B cell (primary cell): ENCODE data around the gene IRF7. TPM values are rescaled to one million over a fixed set of nuclear protein-coding genes. Genes with fewer than 3 reads are reported as not detected.

Source experiments
- ATAC-seq: fragments of 200-7000 bp; cut with Tn5 transposase; one replicate; pipeline ENCODE4 v1.10.0; 2021; ENCODE audit warnings: low read depth, mild to moderate bottlenecking, moderate number of reproducible peaks, moderate library complexity
- CTCF ChIA-PET: fragments of 350-600 bp; sonication (Branson Sonifier 250); formaldehyde crosslinking; loops from one replicate; lab custom pipeline; 2021; ENCODE audit warnings: antibody characterized with exemption, inconsistent platforms; lab: Charles Lee
- POLR2A ChIA-PET: fragments of 350-600 bp; sonication (Branson Sonifier 250); formaldehyde crosslinking; loops from one replicate; lab custom pipeline; 2021; ENCODE audit warnings: antibody characterized with exemption; lab: Charles Lee
- DNase-seq: peaks from one replicate; pipeline ENCODE4 v3.0.0; 2013
- H2AFZ ChIP-seq: 2 replicates; pipeline ENCODE4 v1.6.1; 2012; ENCODE audit warnings: mild to moderate bottlenecking, low read depth, low read length; ENCODE audit not compliant: insufficient read depth, poor library complexity, severe bottlenecking
- H3K27ac ChIP-seq, 2 donors: 1 replicate in 1 of 2; 2 replicates in 1 of 2; pipeline ENCODE4 v1.5.1; 2012 to 2013; ENCODE audit warnings: low read length in 2 of 2, mild to moderate bottlenecking in 2 of 2, moderate library complexity in 1 of 2
- H3K27me3 ChIP-seq, 4 experiments: fragments of 200-600 bp in 1 of 4; sonication (generic) in 1 of 4; replicated peaks in 1 of 4; 1 replicate in 2 of 4; 2 replicates in 2 of 4; pipeline versions ENCODE4 v1.6.1 to v1.7.0; 2013 to 2016; ENCODE audit warnings: low read length in 3 of 4, mild to moderate bottlenecking in 2 of 4, mixed read lengths in 1 of 4, moderate library complexity in 1 of 4; ENCODE audit not compliant: insufficient read depth in 4 of 4, control insufficient read depth in 3 of 4; ENCODE audit errors: control extremely low read depth in 1 of 4
- H3K36me3 ChIP-seq, 2 experiments: replicated peaks in 1 of 2; 1 replicate in 1 of 2; 2 replicates in 1 of 2; pipeline versions ENCODE4 v1.6.1 to v1.7.1; 2013; ENCODE audit warnings: low read length in 1 of 2; ENCODE audit not compliant: insufficient read depth in 2 of 2, control insufficient read depth in 1 of 2; ENCODE audit errors: control extremely low read depth in 1 of 2, extremely low read depth in 1 of 2
- H3K4me1 ChIP-seq, 2 donors: fragments of 200-600 bp in 1 of 2; sonication (generic) in 1 of 2; 1 replicate in 1 of 2; 2 replicates in 1 of 2; pipeline versions ENCODE4 v1.5.1 to v1.6.1; 2013 to 2017; ENCODE audit warnings: low read length in 2 of 2; ENCODE audit not compliant: control insufficient read depth in 2 of 2, insufficient read depth in 2 of 2
- H3K4me2 ChIP-seq: replicated peaks from 2 replicates; pipeline ENCODE3; 2012; ENCODE audit warnings: mild to moderate bottlenecking, low read depth, low read length; ENCODE audit not compliant: poor library complexity, severe bottlenecking
- H3K4me3 ChIP-seq, 5 experiments: fragments of 200-600 bp in 1 of 5; sonication (generic) in 1 of 5; 1 replicate in 3 of 5; 2 replicates in 2 of 5; pipeline versions ENCODE4 v1.5.1 to v1.7.0; 2011 to 2016; ENCODE audit warnings: low read length in 4 of 5, mild to moderate bottlenecking in 4 of 5, low read depth in 2 of 5, control low read depth in 1 of 5, moderate library complexity in 1 of 5; ENCODE audit not compliant: insufficient read depth in 1 of 5; ENCODE audit errors: control extremely low read depth in 1 of 5, extremely low read depth in 1 of 5
- H3K79me2 ChIP-seq: fragments of 200-600 bp; sonication (generic); one replicate; pipeline ENCODE4 v1.6.0; 2016; ENCODE audit warnings: low read length; ENCODE audit not compliant: control insufficient read depth, insufficient read depth
- H3K9ac ChIP-seq: fragments of 200-600 bp; sonication (generic); 2 replicates; pipeline ENCODE4 v1.6.1; 2017; ENCODE audit warnings: mild to moderate bottlenecking, low read length, moderate library complexity
- H3K9me3 ChIP-seq, 3 donors: one replicate each; pipeline versions ENCODE4 v1.6.1 to v1.7.1; 2013; ENCODE audit warnings: low read length in 2 of 3; ENCODE audit not compliant: control insufficient read depth in 2 of 3, insufficient read depth in 1 of 3; ENCODE audit errors: control extremely low read depth in 1 of 3
- H4K20me1 ChIP-seq: 2 replicates; pipeline ENCODE4 v1.6.0; 2012; ENCODE audit warnings: mild to moderate bottlenecking, low read length; ENCODE audit not compliant: insufficient read depth, control insufficient read depth, poor library complexity, severe bottlenecking
- H3K27ac Mint-ChIP-seq: one replicate; pipeline ENCODE4 v1.8.0; 2021; ENCODE audit warnings: mixed read lengths
- H3K27me3 Mint-ChIP-seq: one replicate; pipeline ENCODE4 v1.8.0; 2021; ENCODE audit warnings: mixed read lengths
- H3K4me1 Mint-ChIP-seq: one replicate; pipeline ENCODE4 v1.8.0; 2021; ENCODE audit warnings: mixed read lengths
- H3K4me3 Mint-ChIP-seq: one replicate; pipeline ENCODE4 v1.8.0; 2021; ENCODE audit warnings: mixed read lengths
- H3K9me3 Mint-ChIP-seq: one replicate; pipeline ENCODE4 v1.8.0; 2022; ENCODE audit warnings: mixed read lengths; ENCODE audit not compliant: insufficient read depth
- CTCF ChIP-seq: fragments of 200-600 bp; IDR thresholded peaks from one replicate; pipeline ENCODE4 v1.8.0; 2022; ENCODE audit warnings: antibody characterized with exemption, mild to moderate bottlenecking
- EZH2 ChIP-seq: IDR thresholded peaks from 2 replicates; pipeline ENCODE4 v1.6.1; 2012; ENCODE audit warnings: borderline replicate concordance, low read depth, mild to moderate bottlenecking, moderate library complexity, low read length; ENCODE audit not compliant: insufficient read depth, poor library complexity, severe bottlenecking
- WGBS: methylation state at CpG from one replicate; pipeline ENCODE4 v1.1.5; 2013; ENCODE audit warnings: missing lambda C conversion rate; ENCODE audit not compliant: insufficient coverage; 5-methylcytosine and 5-hydroxymethylcytosine counted together
- intact Hi-C: fragments of 100-400 bp; cut with micrococcal nuclease; formaldehyde crosslinking; loops from one replicate; pipeline ENCODE4 v1.10.0; 2022
- polyA plus RNA-seq: library from polyadenylated mRNA; depleted of rRNA; stranded (reverse); fragments of >200 nt; gene quantifications from 2 replicates; pipeline ENCODE4 v1.2.3, GENCODE V29; 2012
- total RNA-seq, 2 donors: library from RNA; stranded (reverse); fragments of 120-200 nt in 1 of 2; gene quantifications; 1 replicate in 1 of 2; 2 replicates in 1 of 2; pipeline versions ENCODE4 v1.2.3 to v1.2.4, GENCODE V29; 2013 to 2022

The IRF7 gene
- total and polyA plus RNA-seq, 2 donors (not counting 1 experiment from before 2014, with no cell fraction given) = 136 to 184 TPM

GRCh38 chr11:628056-628455, 12.3 kb upstream of the IRF7 start:
- ATAC-seq (no peak), DNase-seq (no peak)
- Mint-ChIP-seq H3K9me3 (no peaks in the 10 kb centered on the region), H3K4me3 (peak overlapping the region; percentile 40), H3K27me3 (peaks cover 26% of the 10 kb centered on the region), H3K4me1 (peaks cover 21% of the 10 kb centered on the region), H3K27ac (no peak overlapping the region)
- Histone ChIP-seq H2AFZ (no peak overlapping the region), H3K27ac (no peak overlapping the region), H3K9ac (no peak overlapping the region), H3K4me2 (peak overlapping the region; percentile 21), H3K4me3 (no peak overlapping the region), H3K27me3 (peaks cover 0 to 34% (median 11%) of the 10 kb centered on the region in 4 experiments), H4K20me1 (no peaks in the 10 kb centered on the region), H3K36me3 (no peaks in the 10 kb centered on the region), H3K79me2 (no peaks in the 10 kb centered on the region), H3K9me3 (peaks cover 0 to 8% (median 0%) of the 10 kb centered on the region in 3 donors), H3K4me1 (peaks cover 21 to 26% of the 10 kb centered on the region in 2 donors)
- ChIA-PET CTCF (no interaction called here), POLR2A (interaction anchor here (0.6 kb wide), 1 partner anchor 11 kb away, joined by 3 read pairs; no protein-coding TSS in a partner anchor)
- 92% methylated on average over 23 of the region's 31 CpGs for WGBS
- intact Hi-C loops = no loop called here
- TF ChIP-seq CTCF (no peak), EZH2 (no peak)

- Mint-ChIP-seq H3K27ac (no peak overlapping the region), H3K4me1 (peaks cover 21% of the 10 kb centered on the region), H3K9me3 (no peaks in the 10 kb centered on the region), H3K27me3 (peaks cover 26% of the 10 kb centered on the region), H3K4me3 (no peak overlapping the region)
- H3K79me2 ChIP-seq = no peaks in the 10 kb centered on the region
- 22% methylated on average over 15 of the region's 28 CpGs for WGBS
- no peak overlapping the region for H3K4me3 ChIP-seq
- H2AFZ ChIP-seq = no peak overlapping the region
- no peaks in the 10 kb centered on the region for H4K20me1 ChIP-seq
- no peaks in the 10 kb centered on the region for H3K36me3 ChIP-seq
- H3K27ac ChIP-seq = no peak overlapping the region
- DNase-seq (no peak), ATAC-seq (no peak)
- POLR2A ChIA-PET = no interaction called here
- H3K4me2 ChIP-seq = no peak overlapping the region
- H3K9ac ChIP-seq = no peak overlapping the region
- peaks cover 0 to 34% (median 11%) of the 10 kb centered on the region in 4 experiments for H3K27me3 ChIP-seq
- H3K4me1 ChIP-seq = peaks cover 21 to 26% of the 10 kb centered on the region in 2 donors
- no peak for TF ChIP-seq EZH2
- no peak for TF ChIP-seq CTCF
- CTCF ChIA-PET = interaction anchor here (0.8 kb wide), 1 partner anchor 71 kb away, joined by 5 read pairs; no protein-coding TSS in a partner anchor
- intact Hi-C loops = no loop called here
- H3K9me3 ChIP-seq = peaks cover 0 to 8% (median 0%) of the 10 kb centered on the region in 3 donors
Measured at GRCh38 chr11:627308-627576, 11.5 kb upstream of the IRF7 start.
